ENCODE measurements around the gene ATF6. TPM values are rescaled to one million over a fixed set of nuclear protein-coding genes. Genes with fewer than 3 reads are reported as not detected.

The ATF6 gene
- total and polyA plus RNA-seq, 2 donors (not counting 3 experiments of a cell fraction or from before 2014, with no cell fraction given), result 24.9 to 40.3 TPM

- Histone ChIP-seq H4K20me1 (replicated peaks; ENCODE audit: control insufficient read depth, extremely low read depth, insufficient read depth, low read length) (no peaks in the 10 kb centered on the region), H3K36me3 (ENCODE audit: control insufficient read depth in 2 of 2, extremely low read depth in 1 of 2, insufficient read depth in 2 of 2, low read length in 2 of 2) (no peaks in the 10 kb centered on the region), H3K9me1 (replicated peaks; ENCODE audit: control insufficient read depth, extremely low read depth, insufficient read depth, low read length) (no peaks in the 10 kb centered on the region), H3K9ac (replicated peaks; ENCODE audit: extremely low read depth, insufficient read depth, low read length) (no peak overlapping the region), H3K27me3 (ENCODE audit: control insufficient read depth in 2 of 2, insufficient read depth in 2 of 2, low read length in 2 of 2) (peaks cover 0 to 9% of the 10 kb centered on the region in 2 experiments), H3K9me3 (replicated peaks; ENCODE audit: control insufficient read depth, insufficient read depth, low read length) (no peaks in the 10 kb centered on the region), H3K4me1 (ENCODE audit: control insufficient read depth, extremely low read depth, insufficient read depth, low read length) (peaks cover 2% of the 10 kb centered on the region), H2AFZ (ENCODE audit: low read depth, low read length) (no peak overlapping the region), H3K79me2 (ENCODE audit: control insufficient read depth, insufficient read depth, low read length) (no peaks in the 10 kb centered on the region), H3K27ac (ENCODE audit: insufficient read depth, low read depth, low read length) (no peak overlapping the region), H3K4me3 (replicated peaks in 1 of 3; ENCODE audit: insufficient read depth in 1 of 3, low read depth in 1 of 3, low read length in 3 of 3) (no peak overlapping the region), H3K4me2 (ENCODE audit: insufficient read depth, low read length) (no peak overlapping the region)
- FAIRE-seq (no peak), DNase-seq (ENCODE audit: low read depth, low spot score) (no peak)
- CTCF ChIA-PET, result interaction anchor here (0.9 to 1.5 kb wide), 3 partner anchors 10 to 206 kb away, joined by 3 to 5 read pairs (median 3); no protein-coding TSS in a partner anchor
- POLR2A ChIA-PET, result no interaction called here
- dilution Hi-C loops (cut with MboI; ENCODE audit: extremely low pct_ligation_motif_present, low sequenced_read_pairs) (no loop called here), intact Hi-C loops (cut with micrococcal nuclease) (no loop called here)
- BruUV-seq (replicated peaks), result no TSS peak
- TF ChIP-seq POLR2AphosphoS5 (IDR thresholded peaks at IDR 0.05; ENCODE audit: insufficient read depth, low read depth, low read length), result no peak
- no peak for TF ChIP-seq POLR2A (IDR thresholded peaks at IDR 0.05; ENCODE audit: low read depth, low read length)
- TF ChIP-seq EZH2 (IDR thresholded peaks at IDR 0.05; ENCODE audit: borderline replicate concordance, low read depth, low read length, severe bottlenecking), result no peak
- TF ChIP-seq, protein P1, sequence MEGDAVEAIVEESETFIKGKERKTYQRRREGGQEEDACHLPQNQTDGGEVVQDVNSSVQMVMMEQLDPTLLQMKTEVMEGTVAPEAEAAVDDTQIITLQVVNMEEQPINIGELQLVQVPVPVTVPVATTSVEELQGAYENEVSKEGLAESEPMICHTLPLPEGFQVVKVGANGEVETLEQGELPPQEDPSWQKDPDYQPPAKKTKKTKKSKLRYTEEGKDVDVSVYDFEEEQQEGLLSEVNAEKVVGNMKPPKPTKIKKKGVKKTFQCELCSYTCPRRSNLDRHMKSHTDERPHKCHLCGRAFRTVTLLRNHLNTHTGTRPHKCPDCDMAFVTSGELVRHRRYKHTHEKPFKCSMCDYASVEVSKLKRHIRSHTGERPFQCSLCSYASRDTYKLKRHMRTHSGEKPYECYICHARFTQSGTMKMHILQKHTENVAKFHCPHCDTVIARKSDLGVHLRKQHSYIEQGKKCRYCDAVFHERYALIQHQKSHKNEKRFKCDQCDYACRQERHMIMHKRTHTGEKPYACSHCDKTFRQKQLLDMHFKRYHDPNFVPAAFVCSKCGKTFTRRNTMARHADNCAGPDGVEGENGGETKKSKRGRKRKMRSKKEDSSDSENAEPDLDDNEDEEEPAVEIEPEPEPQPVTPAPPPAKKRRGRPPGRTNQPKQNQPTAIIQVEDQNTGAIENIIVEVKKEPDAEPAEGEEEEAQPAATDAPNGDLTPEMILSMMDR (IDR thresholded peaks at IDR 0.05; ENCODE audit: extremely low read depth in 1 of 2, insufficient read depth in 1 of 2, low read depth in 1 of 2, low read length in 2 of 2), result no peak
- TF ChIP-seq MAX (IDR thresholded peaks at IDR 0.05; ENCODE audit: insufficient read depth, insufficient read length), result no peak
- no peak for TF ChIP-seq JUN (IDR thresholded peaks at IDR 0.05; ENCODE audit: borderline replicate concordance, insufficient read depth, insufficient read length, low read depth)
- TF ChIP-seq FOS (IDR thresholded peaks at IDR 0.05; ENCODE audit: borderline replicate concordance, insufficient read depth, low read length), result no peak
- TF ChIP-seq GATA2 (IDR thresholded peaks at IDR 0.05; ENCODE audit: insufficient read depth, insufficient read length, low read depth, low read length), result no peak
- no peak for TF ChIP-seq MYC (IDR thresholded peaks at IDR 0.05; ENCODE audit: low read depth, low read length)
Observed at GRCh38 chr1:161998811-161999210, 232.7 kb downstream of the ATF6 start.

All from endothelial cell of umbilical vein (primary cell).